Stomach smooth muscle (tissue), 2 donors: ENCODE results near the gene RAI14.

Experiments
- H3K27ac ChIP-seq: one replicate; pipeline ENCODE4 v1.7.0; 2013; ENCODE audit warnings: mild to moderate bottlenecking, low read length, inconsistent platforms
- H3K27me3 ChIP-seq, 2 donors: one replicate each; pipeline ENCODE4 v1.7.0; 2013; ENCODE audit warnings: low read length in 2 of 2; ENCODE audit not compliant: insufficient read depth in 2 of 2, control insufficient read depth in 1 of 2
- H3K36me3 ChIP-seq, 2 donors: one replicate each; pipeline ENCODE4 v1.7.0; 2013; ENCODE audit warnings: low read length in 2 of 2; ENCODE audit not compliant: control insufficient read depth in 2 of 2, insufficient read depth in 2 of 2
- H3K4me1 ChIP-seq: one replicate; pipeline ENCODE4 v1.7.0; 2013; ENCODE audit warnings: low read length; ENCODE audit not compliant: control insufficient read depth, insufficient read depth
- H3K4me3 ChIP-seq, 2 donors: one replicate each; pipeline ENCODE4 v1.7.0; 2013; ENCODE audit warnings: low read length in 2 of 2
- H3K9ac ChIP-seq, 2 donors: one replicate each; pipeline ENCODE4 v1.7.0; 2013; ENCODE audit warnings: low read length in 2 of 2, mild to moderate bottlenecking in 1 of 2
- H3K9me3 ChIP-seq, 2 donors: one replicate each; pipeline ENCODE4 v1.7.0; 2013; ENCODE audit warnings: low read length in 2 of 2; ENCODE audit not compliant: control insufficient read depth in 2 of 2
- donor health status: healthy.
- donor health status: Pancreatic carcinoma.

RAI14 gene

GRCh38 chr5:34854459-34855174 lies 198.5 kb downstream of the RAI14 start:
- H3K36me3 ChIP-seq, result no peaks in the 10 kb centered on the region
- H3K27me3 ChIP-seq, result no peaks in the 10 kb centered on the region
- no peak overlapping the region for H3K4me3 ChIP-seq
- H3K9ac ChIP-seq, result no peak overlapping the region
- no peaks in the 10 kb centered on the region for H3K4me1 ChIP-seq
- H3K27ac ChIP-seq, result no peak overlapping the region
- H3K9me3 ChIP-seq, result no peaks in the 10 kb centered on the region

GRCh38 chr5:34857161-34857560 lies 201.0 kb downstream of the RAI14 start:
- H3K4me1 ChIP-seq, result no peaks in the 10 kb centered on the region
- no peak overlapping the region for H3K4me3 ChIP-seq
- no peaks in the 10 kb centered on the region for H3K9me3 ChIP-seq
- no peaks in the 10 kb centered on the region for H3K27me3 ChIP-seq
- H3K9ac ChIP-seq, result no peak overlapping the region
- no peaks in the 10 kb centered on the region for H3K36me3 ChIP-seq
- H3K27ac ChIP-seq, result no peak overlapping the region

GRCh38 chr5:34857894-34858293 lies 201.8 kb downstream of the RAI14 start:
- H3K9ac ChIP-seq, result no peak overlapping the region
- no peaks in the 10 kb centered on the region for H3K36me3 ChIP-seq
- no peak overlapping the region for H3K4me3 ChIP-seq
- H3K4me1 ChIP-seq, result no peaks in the 10 kb centered on the region
- no peaks in the 10 kb centered on the region for H3K9me3 ChIP-seq
- no peaks in the 10 kb centered on the region for H3K27me3 ChIP-seq
- no peak overlapping the region for H3K27ac ChIP-seq

GRCh38 chr5:34858790-34859189 lies 202.7 kb downstream of the RAI14 start:
- no peak overlapping the region for H3K4me3 ChIP-seq
- no peaks in the 10 kb centered on the region for H3K36me3 ChIP-seq
- H3K27me3 ChIP-seq, result no peaks in the 10 kb centered on the region
- H3K27ac ChIP-seq, result no peak overlapping the region
- no peak overlapping the region for H3K9ac ChIP-seq
- no peaks in the 10 kb centered on the region for H3K9me3 ChIP-seq
- no peaks in the 10 kb centered on the region for H3K4me1 ChIP-seq

GRCh38 chr5:34859253-34859652 lies 203.1 kb downstream of the RAI14 start:
- H3K36me3 ChIP-seq, result no peaks in the 10 kb centered on the region
- H3K4me3 ChIP-seq, result no peak overlapping the region
- no peak overlapping the region for H3K27ac ChIP-seq
- no peaks in the 10 kb centered on the region for H3K9me3 ChIP-seq
- H3K4me1 ChIP-seq, result no peaks in the 10 kb centered on the region
- H3K9ac ChIP-seq, result no peak overlapping the region
- no peaks in the 10 kb centered on the region for H3K27me3 ChIP-seq

- Histone ChIP-seq H3K27me3 (no peaks in the 10 kb centered on the region), H3K4me3 (no peak overlapping the region), H3K9me3 (no peaks in the 10 kb centered on the region), H3K9ac (no peak overlapping the region), H3K27ac (no peak overlapping the region), H3K4me1 (no peaks in the 10 kb centered on the region), H3K36me3 (no peaks in the 10 kb centered on the region)
Measured at GRCh38 chr5:34863946-34864345, 207.8 kb downstream of the RAI14 start.

- Histone ChIP-seq H3K4me3 (no peak overlapping the region), H3K9me3 (no peaks in the 10 kb centered on the region), H3K27ac (no peak overlapping the region), H3K27me3 (no peaks in the 10 kb centered on the region), H3K36me3 (no peaks in the 10 kb centered on the region), H3K4me1 (no peaks in the 10 kb centered on the region), H3K9ac (no peak overlapping the region)
Measured at GRCh38 chr5:34865091-34865490, 209.0 kb downstream of the RAI14 start.

GRCh38 chr5:34866989-34867471 lies 210.9 kb downstream of the RAI14 start:
- Histone ChIP-seq H3K4me1 (no peaks in the 10 kb centered on the region), H3K9ac (no peak overlapping the region), H3K4me3 (no peak overlapping the region), H3K27ac (no peak overlapping the region), H3K36me3 (no peaks in the 10 kb centered on the region), H3K9me3 (no peaks in the 10 kb centered on the region), H3K27me3 (no peaks in the 10 kb centered on the region)

GRCh38 chr5:34867660-34868059 lies 211.5 kb downstream of the RAI14 start:
- H3K27ac ChIP-seq, result no peak overlapping the region
- H3K27me3 ChIP-seq, result no peaks in the 10 kb centered on the region
- H3K9ac ChIP-seq, result no peak overlapping the region
- H3K4me1 ChIP-seq, result no peaks in the 10 kb centered on the region
- H3K4me3 ChIP-seq, result no peak overlapping the region
- no peaks in the 10 kb centered on the region for H3K9me3 ChIP-seq
- no peaks in the 10 kb centered on the region for H3K36me3 ChIP-seq

- Histone ChIP-seq H3K27me3 (no peaks in the 10 kb centered on the region), H3K4me3 (no peak overlapping the region), H3K9me3 (no peaks in the 10 kb centered on the region), H3K36me3 (no peaks in the 10 kb centered on the region), H3K27ac (no peak overlapping the region), H3K4me1 (no peaks in the 10 kb centered on the region), H3K9ac (no peak overlapping the region)
Measured at GRCh38 chr5:34868791-34869190, 212.7 kb downstream of the RAI14 start.

- no peaks in the 10 kb centered on the region for H3K27me3 ChIP-seq
- H3K4me1 ChIP-seq, result no peaks in the 10 kb centered on the region
- H3K9ac ChIP-seq, result no peak overlapping the region
- H3K27ac ChIP-seq, result no peak overlapping the region
- no peaks in the 10 kb centered on the region for H3K36me3 ChIP-seq
- no peak overlapping the region for H3K4me3 ChIP-seq
- no peaks in the 10 kb centered on the region for H3K9me3 ChIP-seq
Measured at GRCh38 chr5:34869256-34869655, 213.1 kb downstream of the RAI14 start.
